Fibroblast of villous mesenchyme (primary cell): ENCODE results near the gene VPS72. TPM values are rescaled to one million over a fixed set of nuclear protein-coding genes. Genes with fewer than 3 reads are reported as not detected.

Experiments
- DNase-seq: peaks from one replicate; pipeline ENCODE4 v3.0.0-alpha.2; 2010; ENCODE audit warnings: low read depth
- H3K4me3 ChIP-seq: 2 replicates; pipeline ENCODE4 v1.5.1; 2011; ENCODE audit warnings: low read depth, mild to moderate bottlenecking, low read length
- total RNA-seq: library from RNA; depleted of rRNA; stranded (reverse); fragments of >200 nt; gene quantifications from 2 replicates; pipeline ENCODE4 v1.2.3, GENCODE V29; 2012
- TF ChIP-seq, protein P1 (sequence below): IDR thresholded peaks from 2 replicates; pipeline ENCODE4 v1.5.1; 2012; ENCODE audit warnings: low read depth, mild to moderate bottlenecking, low read length; ENCODE audit not compliant: insufficient read depth

VPS72 gene
- total RNA-seq, 1 donor = 44.0 TPM

DNA sequence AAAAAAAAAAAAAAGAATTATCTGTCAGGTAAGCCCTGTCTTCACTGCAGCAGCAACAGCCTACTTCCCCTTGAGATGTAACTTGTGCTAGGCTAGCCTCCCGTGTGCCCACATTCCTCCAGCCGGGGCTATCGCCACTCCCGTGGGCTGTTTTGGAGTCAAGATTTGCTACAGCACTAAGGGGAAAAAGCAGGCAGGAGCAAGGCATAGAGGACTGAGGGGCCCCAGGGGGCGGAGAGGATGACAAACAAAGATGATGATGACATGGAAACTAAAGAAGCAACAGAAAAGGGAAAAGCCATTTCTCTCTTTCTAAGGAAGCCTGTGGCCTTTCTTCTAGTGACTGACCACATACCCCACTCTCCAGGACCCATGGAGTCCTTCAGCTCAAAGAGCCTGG is 31.7 kb downstream of the VPS72 start:
- DNase-seq = no peak
- TF ChIP-seq, protein P1, sequence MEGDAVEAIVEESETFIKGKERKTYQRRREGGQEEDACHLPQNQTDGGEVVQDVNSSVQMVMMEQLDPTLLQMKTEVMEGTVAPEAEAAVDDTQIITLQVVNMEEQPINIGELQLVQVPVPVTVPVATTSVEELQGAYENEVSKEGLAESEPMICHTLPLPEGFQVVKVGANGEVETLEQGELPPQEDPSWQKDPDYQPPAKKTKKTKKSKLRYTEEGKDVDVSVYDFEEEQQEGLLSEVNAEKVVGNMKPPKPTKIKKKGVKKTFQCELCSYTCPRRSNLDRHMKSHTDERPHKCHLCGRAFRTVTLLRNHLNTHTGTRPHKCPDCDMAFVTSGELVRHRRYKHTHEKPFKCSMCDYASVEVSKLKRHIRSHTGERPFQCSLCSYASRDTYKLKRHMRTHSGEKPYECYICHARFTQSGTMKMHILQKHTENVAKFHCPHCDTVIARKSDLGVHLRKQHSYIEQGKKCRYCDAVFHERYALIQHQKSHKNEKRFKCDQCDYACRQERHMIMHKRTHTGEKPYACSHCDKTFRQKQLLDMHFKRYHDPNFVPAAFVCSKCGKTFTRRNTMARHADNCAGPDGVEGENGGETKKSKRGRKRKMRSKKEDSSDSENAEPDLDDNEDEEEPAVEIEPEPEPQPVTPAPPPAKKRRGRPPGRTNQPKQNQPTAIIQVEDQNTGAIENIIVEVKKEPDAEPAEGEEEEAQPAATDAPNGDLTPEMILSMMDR = no peak
- H3K4me3 ChIP-seq = no peak overlapping the region

- TF ChIP-seq, protein P1 = no peak
- no peak overlapping the region for H3K4me3 ChIP-seq
- no peak for DNase-seq
These were observed 32.9 kb downstream of the VPS72 start for GRCh38 chr1:151157067-151157531.

GRCh38 chr1:151156515-151156819 is 33.5 kb downstream of the VPS72 start, which contains the start of gene TNFAIP8L2:
Gene TNFAIP8L2, plus strand, starts transcription at chr1:151156649. Its CDS starts 2,049 bp downstream, at chr1:151158698.
- TF ChIP-seq, protein P1 = no peak
- no peak within 1 kb of the TSS for H3K4me3 ChIP-seq
- no peak for DNase-seq

GRCh38 chr1:151147665-151148064 is 42.3 kb downstream of the VPS72 start:
- no peak for DNase-seq
- H3K4me3 ChIP-seq = no peak overlapping the region
- TF ChIP-seq, protein P1 = no peak

DNA sequence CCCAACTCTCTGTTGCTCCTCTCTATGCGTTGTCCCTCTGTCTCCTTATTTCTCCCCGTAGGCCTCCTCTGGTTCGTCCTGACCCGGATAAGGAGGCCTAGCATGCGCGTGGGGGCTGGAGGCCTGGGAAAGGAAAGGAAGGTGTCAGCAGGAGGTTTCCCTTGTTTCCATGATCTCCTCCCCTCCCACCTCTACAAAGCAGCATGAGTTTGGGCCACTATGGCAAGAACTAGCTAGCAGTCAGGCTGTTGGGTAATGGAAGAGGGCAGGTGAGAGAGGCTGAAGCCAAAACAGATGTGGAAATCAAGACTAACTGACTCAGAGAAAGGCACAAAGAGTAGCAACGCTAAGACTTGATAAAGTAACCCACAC is 42.9 kb downstream of the VPS72 start:
- peak overlapping the region; percentile 60 for H3K4me3 ChIP-seq
- TF ChIP-seq, protein P1 = no peak
- peak; percentile 35 for DNase-seq

- TF ChIP-seq, protein P1 = no peak
- H3K4me3 ChIP-seq = peak within 1 kb of the TSS; percentile 60
These were observed 43.4 kb downstream of the VPS72 start, which contains the start of gene SEMA6C for GRCh38 chr1:151146412-151147131. Gene SEMA6C, minus strand, starts transcription at chr1:151146631. Its CDS starts 4,010 bp downstream, at chr1:151142621.

DNA sequence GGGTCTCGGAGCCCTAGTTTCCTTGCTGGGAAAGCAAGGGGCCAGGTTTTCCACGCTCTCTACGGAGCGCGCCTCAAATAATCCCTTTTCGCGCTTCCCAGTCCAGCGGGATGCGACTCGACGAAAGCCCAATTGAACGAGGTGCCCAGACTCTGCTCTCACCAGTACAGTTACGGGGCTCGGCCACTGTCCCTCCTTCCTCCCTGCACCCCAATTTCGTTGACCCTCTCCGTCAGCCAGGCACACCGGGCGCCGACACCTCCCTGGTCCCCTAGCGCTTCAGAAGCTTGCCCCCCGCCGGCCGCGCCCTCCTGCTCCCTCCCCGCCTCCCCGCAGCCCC is 44.0 kb downstream of the VPS72 start:
- H3K4me3 ChIP-seq = peak overlapping the region; percentile 60
- TF ChIP-seq, protein P1 = no peak
- no peak for DNase-seq

More at GRCh38 chr1:151146412-151147131, 43.4 kb downstream of the VPS72 start, which contains the start of gene SEMA6C:
- peak; percentile 90 for DNase-seq
